ENCODE data around the gene SYMPK.

Gene SYMPK

GRCh38 chr19:45864629-45865082, 1.7 kb upstream of the SYMPK start:
- Histone ChIP-seq H2AFZ (ENCODE audit: low read length, unreplicated experiment) (no peak overlapping the region), H3K79me2 (ENCODE audit: control insufficient read depth, insufficient read depth, low read length, unreplicated experiment) (peaks cover 18% of the 10 kb centered on the region), H3K27ac (ENCODE audit: low read depth, low read length) (no peak overlapping the region), H3K4me3 (ENCODE audit: low read depth, low read length) (peak overlapping the region; percentile 58; the same call in 1 of the 2 replicates), H3K36me3 (ENCODE audit: insufficient read depth, low read length) (no peaks in the 10 kb centered on the region), H3K4me1 (ENCODE audit: control insufficient read depth, insufficient read depth, low read length, unreplicated experiment) (no peaks in the 10 kb centered on the region), H3K27me3 (ENCODE audit: insufficient read depth, low read length) (peaks cover 25% of the 10 kb centered on the region)

DNA sequence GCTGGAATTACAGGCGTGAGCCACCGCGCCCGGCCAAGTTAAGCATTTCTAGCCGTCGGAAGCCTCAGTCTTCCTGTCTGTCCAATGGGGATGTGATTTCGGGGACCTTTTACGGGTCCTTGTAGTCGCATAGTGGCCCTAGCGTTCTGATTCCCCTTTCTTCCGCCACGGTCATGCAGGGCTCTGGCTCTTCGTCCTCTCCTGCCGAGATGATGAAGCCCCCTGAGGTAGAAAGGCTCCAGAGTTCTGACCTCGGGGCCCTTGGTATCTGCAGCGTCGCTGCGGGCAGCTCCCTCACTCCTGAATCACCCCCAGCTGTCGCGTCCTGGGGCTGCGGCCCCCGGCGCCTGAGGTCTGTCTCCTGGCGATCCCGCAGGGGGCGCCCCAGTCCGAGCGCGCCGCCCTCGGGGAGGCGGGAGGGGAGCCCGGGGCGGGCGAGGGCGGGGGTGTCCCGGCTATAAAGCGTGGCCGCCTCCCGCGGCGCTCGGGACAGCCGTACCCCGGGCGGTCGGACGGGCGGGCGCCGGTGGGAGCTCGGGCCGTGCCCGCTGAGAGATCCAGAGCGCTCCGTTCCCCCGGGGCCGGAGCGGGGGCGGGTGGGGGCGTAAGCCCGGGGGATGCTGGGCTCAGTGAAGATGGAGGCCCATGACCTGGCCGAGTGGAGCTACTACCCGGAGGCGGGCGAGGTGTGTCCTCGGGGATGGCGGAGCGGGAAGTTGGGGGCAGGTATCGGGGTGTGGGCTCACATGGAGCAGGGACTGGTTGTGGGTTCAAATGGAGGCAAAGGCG, 1.1 kb upstream of the SYMPK start, which contains the start of gene FOXA3:
Gene FOXA3 (plus strand): TSS at position 487 of the 789 bp plus-strand sequence. CDS start 131 bp downstream, at position 618.
- Histone ChIP-seq H3K4me1 (ENCODE audit: control insufficient read depth, insufficient read depth, low read length, unreplicated experiment) (no peaks in the 10 kb centered on the region), H3K36me3 (ENCODE audit: insufficient read depth, low read length) (no peaks in the 10 kb centered on the region), H3K27ac (ENCODE audit: low read depth, low read length) (no peak within 1 kb of the TSS), H2AFZ (ENCODE audit: low read length, unreplicated experiment) (peak within 1 kb of the TSS; percentile 75), H3K27me3 (ENCODE audit: insufficient read depth, low read length) (peaks cover 25% of the 10 kb centered on the region), H3K79me2 (ENCODE audit: control insufficient read depth, insufficient read depth, low read length, unreplicated experiment) (peaks cover 21% of the 10 kb centered on the region), H3K4me3 (ENCODE audit: low read depth, low read length) (peak within 1 kb of the TSS; percentile 64)

GRCh38 chr19:45863335-45863839, 440 bp upstream of the SYMPK start:
- Histone ChIP-seq H2AFZ (ENCODE audit: low read length, unreplicated experiment) (peak overlapping the region; percentile 75), H3K4me3 (ENCODE audit: low read depth, low read length) (peak overlapping the region; percentile 64), H3K27ac (ENCODE audit: low read depth, low read length) (no peak overlapping the region), H3K79me2 (ENCODE audit: control insufficient read depth, insufficient read depth, low read length, unreplicated experiment) (peaks cover 21% of the 10 kb centered on the region), H3K36me3 (ENCODE audit: insufficient read depth, low read length) (no peaks in the 10 kb centered on the region), H3K27me3 (ENCODE audit: insufficient read depth, low read length) (peaks cover 25% of the 10 kb centered on the region), H3K4me1 (ENCODE audit: control insufficient read depth, insufficient read depth, low read length, unreplicated experiment) (no peaks in the 10 kb centered on the region)

DNA sequence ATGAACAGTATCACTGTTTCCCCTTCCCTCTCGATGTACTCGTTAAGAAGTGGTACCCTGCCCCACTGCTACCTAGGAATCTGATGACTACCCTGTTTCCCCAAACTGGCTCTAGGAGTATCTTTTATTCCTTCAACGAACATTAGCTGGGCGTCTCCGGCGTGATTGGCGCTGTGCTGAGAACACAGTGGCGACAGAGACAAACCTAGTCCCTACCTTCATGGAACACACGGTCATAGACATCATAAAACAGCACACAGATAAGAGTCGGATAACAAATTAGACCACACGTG, 730 bp downstream of the SYMPK start:
- peaks cover 24% of the 10 kb centered on the region for H3K79me2 ChIP-seq (ENCODE audit: control insufficient read depth, insufficient read depth, low read length, unreplicated experiment)
- no peaks in the 10 kb centered on the region for H3K4me1 ChIP-seq (ENCODE audit: control insufficient read depth, insufficient read depth, low read length, unreplicated experiment)
- H3K27me3 ChIP-seq (ENCODE audit: insufficient read depth, low read length): peaks cover 25% of the 10 kb centered on the region
- H3K36me3 ChIP-seq (ENCODE audit: insufficient read depth, low read length): no peaks in the 10 kb centered on the region
- peak overlapping the region; percentile 82 for H3K27ac ChIP-seq (ENCODE audit: low read depth, low read length)
- peak overlapping the region; percentile 100 for H3K4me3 ChIP-seq (ENCODE audit: low read depth, low read length)
- H2AFZ ChIP-seq (ENCODE audit: low read length, unreplicated experiment): peak overlapping the region; percentile 99

DNA sequence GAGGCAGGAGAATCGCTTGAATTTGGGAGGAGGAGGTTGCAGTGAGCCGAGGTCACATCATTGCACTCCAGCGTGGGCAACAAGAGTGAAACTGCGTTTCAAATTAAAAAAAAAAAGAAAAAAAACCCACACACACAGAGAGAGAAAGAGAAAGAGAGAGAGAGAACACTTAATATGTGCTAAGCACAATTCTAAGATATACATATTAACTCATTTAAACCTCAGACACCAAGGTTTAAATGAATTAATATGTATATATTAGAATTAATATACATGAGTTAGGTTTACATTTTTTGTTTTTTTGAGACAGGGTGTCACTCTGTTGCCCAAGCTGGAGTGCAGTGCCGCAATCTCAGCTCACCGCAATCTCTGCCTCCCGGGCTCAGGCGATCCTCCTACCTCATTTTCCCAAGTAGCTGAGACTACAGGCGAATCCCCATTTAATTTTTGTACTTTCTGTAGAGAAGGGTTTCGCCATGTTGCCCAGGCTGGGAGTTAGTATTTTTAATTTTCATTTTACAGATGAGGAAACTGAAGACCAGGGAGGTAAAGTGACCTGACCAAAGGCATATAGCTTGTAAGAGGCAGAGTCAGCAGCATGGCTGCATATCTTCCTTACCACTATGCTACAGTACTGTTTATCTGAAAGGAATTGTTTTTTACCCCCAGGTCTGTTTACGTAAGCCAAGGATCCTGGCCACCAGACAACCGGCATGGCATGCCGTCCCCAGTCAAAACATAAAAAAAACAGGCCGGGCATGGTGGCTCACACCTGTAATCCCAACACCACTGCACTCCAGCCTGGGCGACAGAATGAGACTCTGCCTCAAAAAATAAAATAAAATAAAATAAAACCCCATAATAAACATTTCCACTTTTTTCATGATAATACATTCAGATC, 2.3 kb downstream of the SYMPK start:
- H3K4me3 ChIP-seq (ENCODE audit: low read depth, low read length): no peak overlapping the region
- peaks cover 28% of the 10 kb centered on the region for H3K79me2 ChIP-seq (ENCODE audit: control insufficient read depth, insufficient read depth, low read length, unreplicated experiment)
- no peaks in the 10 kb centered on the region for H3K36me3 ChIP-seq (ENCODE audit: insufficient read depth, low read length)
- no peaks in the 10 kb centered on the region for H3K4me1 ChIP-seq (ENCODE audit: control insufficient read depth, insufficient read depth, low read length, unreplicated experiment)
- no peak overlapping the region for H3K27ac ChIP-seq (ENCODE audit: low read depth, low read length)
- no peak overlapping the region for H2AFZ ChIP-seq (ENCODE audit: low read length, unreplicated experiment)
- peaks cover 21% of the 10 kb centered on the region for H3K27me3 ChIP-seq (ENCODE audit: insufficient read depth, low read length)

GRCh38 chr19:45854167-45854778, 8.7 kb downstream of the SYMPK start:
- H3K4me3 ChIP-seq (ENCODE audit: low read depth, low read length): no peak overlapping the region
- no peak overlapping the region for H2AFZ ChIP-seq (ENCODE audit: low read length, unreplicated experiment)
- H3K27ac ChIP-seq (ENCODE audit: low read depth, low read length): no peak overlapping the region
- no peaks in the 10 kb centered on the region for H3K27me3 ChIP-seq (ENCODE audit: insufficient read depth, low read length)
- no peaks in the 10 kb centered on the region for H3K4me1 ChIP-seq (ENCODE audit: control insufficient read depth, insufficient read depth, low read length, unreplicated experiment)
- H3K79me2 ChIP-seq (ENCODE audit: control insufficient read depth, insufficient read depth, low read length, unreplicated experiment): peaks cover 10% of the 10 kb centered on the region
- H3K36me3 ChIP-seq (ENCODE audit: insufficient read depth, low read length): peaks cover 6% of the 10 kb centered on the region

DNA sequence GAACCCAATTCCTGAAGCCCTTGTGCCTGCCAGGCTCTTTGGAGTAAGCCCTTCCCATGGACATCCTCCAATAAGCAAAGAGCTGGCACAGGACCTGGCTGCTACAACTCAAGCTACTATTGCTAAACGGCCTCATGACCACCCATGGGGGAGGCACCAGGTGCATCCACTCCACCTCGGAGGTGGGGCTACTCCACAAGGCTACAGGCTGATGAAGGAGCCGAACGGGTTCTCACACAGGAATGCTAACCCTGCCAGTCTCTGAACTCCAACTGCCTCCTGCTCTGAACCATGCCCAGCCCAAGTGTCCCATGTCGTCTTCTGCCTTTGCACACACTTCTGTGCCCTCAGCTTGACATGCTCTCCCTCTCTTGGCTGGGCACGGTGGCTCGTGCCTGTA, 10.0 kb downstream of the SYMPK start:
- no peaks in the 10 kb centered on the region for H3K27me3 ChIP-seq (ENCODE audit: insufficient read depth, low read length)
- peaks cover 11% of the 10 kb centered on the region for H3K36me3 ChIP-seq (ENCODE audit: insufficient read depth, low read length)
- H3K4me1 ChIP-seq (ENCODE audit: control insufficient read depth, insufficient read depth, low read length, unreplicated experiment): no peaks in the 10 kb centered on the region
- H3K4me3 ChIP-seq (ENCODE audit: low read depth, low read length): no peak overlapping the region
- peaks cover 9% of the 10 kb centered on the region for H3K79me2 ChIP-seq (ENCODE audit: control insufficient read depth, insufficient read depth, low read length, unreplicated experiment)
- H2AFZ ChIP-seq (ENCODE audit: low read length, unreplicated experiment): no peak overlapping the region
- H3K27ac ChIP-seq (ENCODE audit: low read depth, low read length): no peak overlapping the region

GRCh38 chr19:45852145-45852750, 10.7 kb downstream of the SYMPK start:
- H3K27ac ChIP-seq (ENCODE audit: low read depth, low read length): no peak overlapping the region
- H2AFZ ChIP-seq (ENCODE audit: low read length, unreplicated experiment): no peak overlapping the region
- no peaks in the 10 kb centered on the region for H3K27me3 ChIP-seq (ENCODE audit: insufficient read depth, low read length)
- peaks cover 14% of the 10 kb centered on the region for H3K36me3 ChIP-seq (ENCODE audit: insufficient read depth, low read length)
- H3K4me3 ChIP-seq (ENCODE audit: low read depth, low read length): no peak overlapping the region
- no peaks in the 10 kb centered on the region for H3K4me1 ChIP-seq (ENCODE audit: control insufficient read depth, insufficient read depth, low read length, unreplicated experiment)
- H3K79me2 ChIP-seq (ENCODE audit: control insufficient read depth, insufficient read depth, low read length, unreplicated experiment): peaks cover 7% of the 10 kb centered on the region

GRCh38 chr19:45848922-45849321, 14.0 kb downstream of the SYMPK start:
- Histone ChIP-seq H3K4me1 (ENCODE audit: control insufficient read depth, insufficient read depth, low read length, unreplicated experiment) (no peaks in the 10 kb centered on the region), H3K4me3 (ENCODE audit: low read depth, low read length) (no peak overlapping the region), H2AFZ (ENCODE audit: low read length, unreplicated experiment) (no peak overlapping the region), H3K27ac (ENCODE audit: low read depth, low read length) (no peak overlapping the region), H3K27me3 (ENCODE audit: insufficient read depth, low read length) (no peaks in the 10 kb centered on the region), H3K36me3 (ENCODE audit: insufficient read depth, low read length) (peaks cover 14% of the 10 kb centered on the region), H3K79me2 (ENCODE audit: control insufficient read depth, insufficient read depth, low read length, unreplicated experiment) (no peaks in the 10 kb centered on the region)

DNA sequence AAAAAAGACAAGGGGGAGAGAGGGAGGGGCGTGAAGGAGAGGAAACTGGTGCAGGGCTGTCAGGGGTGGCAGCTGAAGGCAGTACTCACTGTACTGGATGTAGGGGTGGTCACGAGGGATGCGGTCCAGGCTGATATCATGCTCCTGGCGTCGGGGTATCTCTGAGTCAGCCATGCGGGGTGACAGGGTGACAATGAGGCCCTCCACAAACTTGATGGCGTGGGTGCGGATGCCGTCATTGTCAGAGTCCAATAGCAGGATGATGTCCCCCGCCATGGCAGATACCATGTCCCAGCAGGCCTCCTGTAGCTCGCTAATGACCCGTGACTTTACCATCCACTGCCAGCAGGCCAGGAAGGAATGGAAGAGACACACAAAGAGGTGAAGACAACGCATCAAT, 15.3 kb downstream of the SYMPK start:
- no peaks in the 10 kb centered on the region for H3K27me3 ChIP-seq (ENCODE audit: insufficient read depth, low read length)
- no peaks in the 10 kb centered on the region for H3K79me2 ChIP-seq (ENCODE audit: control insufficient read depth, insufficient read depth, low read length, unreplicated experiment)
- H3K4me3 ChIP-seq (ENCODE audit: low read depth, low read length): no peak overlapping the region
- no peak overlapping the region for H3K27ac ChIP-seq (ENCODE audit: low read depth, low read length)
- H2AFZ ChIP-seq (ENCODE audit: low read length, unreplicated experiment): no peak overlapping the region
- no peaks in the 10 kb centered on the region for H3K4me1 ChIP-seq (ENCODE audit: control insufficient read depth, insufficient read depth, low read length, unreplicated experiment)
- peaks cover 20% of the 10 kb centered on the region for H3K36me3 ChIP-seq (ENCODE audit: insufficient read depth, low read length)

Data from ACC112 (cell line).